Measurements from ENCODE around the gene ADAMTS12.

ADAMTS12 gene

GRCh38 chr5:33738097-33738496, 153.7 kb downstream of the ADAMTS12 start:
- TF ChIP-seq CSDC2 (CRISPR knock-in tag; IDR thresholded peaks at IDR 0.05) (no peak), ARNTL (CRISPR knock-in tag; IDR thresholded peaks at IDR 0.05; ENCODE audit: borderline replicate concordance, low read depth) (no peak), ISL1 (CRISPR knock-in tag; IDR thresholded peaks at IDR 0.05) (no peak), CREB5 (CRISPR knock-in tag; IDR thresholded peaks at IDR 0.05; ENCODE audit: low read depth) (no peak), TOX (CRISPR knock-in tag; IDR thresholded peaks at IDR 0.05; ENCODE audit: borderline replicate concordance) (no peak), SNAI2 (CRISPR knock-in tag; IDR thresholded peaks at IDR 0.05) (no peak), ZFP3 (CRISPR knock-in tag; IDR thresholded peaks at IDR 0.05) (no peak), RARB (CRISPR knock-in tag; IDR thresholded peaks at IDR 0.05) (no peak), GLIS3 (CRISPR knock-in tag; IDR thresholded peaks at IDR 0.05) (no peak), CSRNP3 (CRISPR knock-in tag; IDR thresholded peaks at IDR 0.05) (no peak), ZNF70 (CRISPR knock-in tag; IDR thresholded peaks at IDR 0.05) (no peak), TCF4 (CRISPR knock-in tag; IDR thresholded peaks at IDR 0.05; ENCODE audit: borderline replicate concordance) (no peak), TSHZ2 (CRISPR knock-in tag; IDR thresholded peaks at IDR 0.05) (no peak), ZC3H10 (CRISPR knock-in tag; IDR thresholded peaks at IDR 0.05) (no peak), ZNF565 (CRISPR knock-in tag; conservative IDR thresholded peaks at IDR 0.05; ENCODE audit: low read depth) (no peak), PPARA (CRISPR knock-in tag; IDR thresholded peaks at IDR 0.05; ENCODE audit: borderline replicate concordance) (no peak), BACH2 (CRISPR knock-in tag; IDR thresholded peaks at IDR 0.05; ENCODE audit: borderline replicate concordance) (no peak), ZFP30 (CRISPR knock-in tag; IDR thresholded peaks at IDR 0.05) (no peak), ZNF8 (CRISPR knock-in tag; IDR thresholded peaks at IDR 0.05) (no peak), ESRRG (CRISPR knock-in tag; IDR thresholded peaks at IDR 0.05) (no peak)
- ATAC-seq, result no peak

GRCh38 chr5:33737697-33738096, 154.1 kb downstream of the ADAMTS12 start:
- ATAC-seq, result no peak
- no peak for TF ChIP-seq ZNF8 (CRISPR knock-in tag; IDR thresholded peaks at IDR 0.05)
- TF ChIP-seq ARNTL (CRISPR knock-in tag; IDR thresholded peaks at IDR 0.05; ENCODE audit: borderline replicate concordance, low read depth), result no peak
- TF ChIP-seq TSHZ2 (CRISPR knock-in tag; IDR thresholded peaks at IDR 0.05), result no peak
- no peak for TF ChIP-seq CREB5 (CRISPR knock-in tag; IDR thresholded peaks at IDR 0.05; ENCODE audit: low read depth)
- no peak for TF ChIP-seq POU6F1 (CRISPR knock-in tag; IDR thresholded peaks at IDR 0.05; ENCODE audit: borderline replicate concordance, low read depth)
- TF ChIP-seq ZC3H10 (CRISPR knock-in tag; IDR thresholded peaks at IDR 0.05), result no peak
- TF ChIP-seq ZNF565 (CRISPR knock-in tag; conservative IDR thresholded peaks at IDR 0.05; ENCODE audit: low read depth), result no peak
- no peak for TF ChIP-seq BACH2 (CRISPR knock-in tag; IDR thresholded peaks at IDR 0.05; ENCODE audit: borderline replicate concordance)
- TF ChIP-seq GLIS3 (CRISPR knock-in tag; IDR thresholded peaks at IDR 0.05), result no peak
- no peak for TF ChIP-seq PPARA (CRISPR knock-in tag; IDR thresholded peaks at IDR 0.05; ENCODE audit: borderline replicate concordance)
- no peak for TF ChIP-seq ISL1 (CRISPR knock-in tag; IDR thresholded peaks at IDR 0.05)
- TF ChIP-seq CSRNP3 (CRISPR knock-in tag; IDR thresholded peaks at IDR 0.05), result no peak
- TF ChIP-seq ZNF70 (CRISPR knock-in tag; IDR thresholded peaks at IDR 0.05), result no peak
- TF ChIP-seq ESRRG (CRISPR knock-in tag; IDR thresholded peaks at IDR 0.05), result no peak

All from SK-N-SH treated with all-trans-retinoic acid at 6 μM for 48 hours (cell line).